ENCODE measurements around the gene ALX3.
"Not testable (repeated sequence)": the region's sequence is repeated elsewhere in the genome, so short reads cannot be mapped to it uniquely, and the experiment has no call there.

ALX3 gene

DNA sequence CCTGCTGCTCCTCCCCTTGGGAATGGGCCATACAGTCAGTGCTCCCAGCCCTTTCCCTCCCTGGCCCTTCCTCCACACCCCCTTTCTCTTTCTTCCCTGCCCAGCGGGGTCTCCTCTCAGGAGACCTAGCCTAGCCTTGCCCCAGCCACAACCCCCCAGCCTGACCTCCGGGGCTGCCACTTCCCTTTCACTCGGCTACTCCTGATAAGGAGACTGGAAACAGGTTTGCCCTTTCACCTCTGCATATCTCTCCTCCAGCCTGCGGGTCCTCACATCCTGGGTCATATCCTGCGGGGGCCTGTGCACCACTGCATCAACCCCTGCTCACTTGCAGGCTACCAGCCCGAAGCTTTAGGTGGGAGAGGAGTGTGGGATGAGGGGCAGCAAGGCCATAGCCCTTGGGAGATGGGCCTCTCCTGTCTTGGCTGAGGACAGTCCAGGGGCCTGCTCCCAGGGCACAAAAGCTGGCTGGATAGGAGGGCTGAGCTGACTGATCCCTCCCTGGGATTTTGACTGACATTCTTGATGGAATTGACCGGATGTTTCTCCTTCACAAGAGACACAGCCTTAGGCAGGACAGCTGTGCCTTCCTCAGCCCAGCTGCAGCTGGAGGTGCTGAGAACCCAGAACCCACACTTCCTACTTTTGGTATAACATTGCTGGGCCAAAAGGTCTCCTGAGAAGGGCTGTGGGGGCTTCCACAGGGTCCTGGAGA is 19.2 kb upstream of the ALX3 start:
- DNase-seq (ENCODE audit: low spot score), result no peak

DNA sequence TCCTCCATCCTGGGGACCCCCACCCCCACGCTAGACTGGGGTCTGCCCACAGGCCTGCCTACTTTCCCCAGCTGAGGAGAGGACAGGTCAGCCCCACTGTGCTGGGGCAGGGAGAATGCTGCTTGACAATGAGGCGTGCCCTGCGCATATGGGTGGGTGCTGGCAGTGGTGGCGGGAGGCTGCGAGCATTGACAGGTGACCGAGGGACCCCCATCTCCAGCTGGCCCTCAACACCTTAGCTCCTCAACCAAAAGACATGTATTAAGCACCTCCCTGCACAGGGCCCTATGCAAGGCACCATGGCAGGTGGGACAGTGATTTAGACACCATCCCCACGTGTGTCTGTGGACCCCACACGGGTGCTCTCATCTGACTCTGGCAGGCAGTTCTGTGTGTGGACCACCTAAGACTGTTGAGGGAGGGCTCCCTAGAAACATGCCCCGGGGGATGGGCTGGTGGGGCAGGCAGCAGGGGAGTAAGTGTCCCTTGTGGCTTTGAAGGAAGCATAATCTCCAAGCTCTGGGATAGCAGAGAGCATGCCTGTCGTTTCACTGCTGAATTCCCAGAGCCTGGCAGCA is 18.4 kb upstream of the ALX3 start:
- DNase-seq (ENCODE audit: low spot score), result no peak

DNA sequence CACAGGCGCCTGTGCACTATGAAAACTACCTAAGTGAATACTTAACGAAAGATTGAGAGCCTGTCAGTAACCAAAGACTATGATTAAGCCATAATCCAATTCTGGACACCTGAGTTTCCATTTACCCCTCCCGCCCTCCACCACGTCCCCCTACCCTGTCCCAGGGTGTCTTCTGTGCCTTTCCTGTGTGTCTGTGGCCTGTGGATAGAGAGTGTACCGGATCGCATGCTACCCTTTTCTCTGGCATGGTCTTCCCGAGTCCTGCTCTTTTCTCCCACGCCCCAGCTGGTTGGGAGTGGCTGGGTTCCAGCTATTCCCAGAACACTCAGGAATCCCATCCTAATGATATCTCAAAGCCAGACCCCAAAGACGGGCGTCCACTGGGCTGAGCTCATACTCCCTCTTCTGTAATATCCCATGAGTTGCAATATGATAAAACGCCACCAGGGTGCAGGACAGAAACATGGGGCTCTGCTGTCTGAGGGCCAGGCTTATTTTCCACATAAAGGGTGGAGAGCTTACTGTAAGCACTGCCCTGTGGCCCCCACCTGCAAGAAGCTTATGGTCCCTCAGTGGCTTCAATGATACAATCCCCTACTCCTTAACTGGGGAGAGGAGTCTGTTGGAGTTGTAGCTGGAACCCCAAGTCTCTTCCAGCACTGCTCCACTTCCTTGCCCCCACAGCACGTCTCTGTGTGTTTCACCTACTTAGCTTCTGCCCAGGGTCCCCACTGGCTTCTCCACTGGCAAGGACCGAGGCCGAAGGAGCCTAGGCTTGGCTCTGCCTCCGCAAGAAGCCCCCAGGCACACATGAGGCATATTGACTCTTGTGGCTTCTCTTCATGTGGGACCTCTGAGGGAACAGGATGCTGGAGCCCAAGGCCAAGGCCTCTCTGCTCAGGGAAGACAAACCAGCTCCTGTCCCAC is 17.6 kb upstream of the ALX3 start:
- DNase-seq (ENCODE audit: low spot score), result peak; percentile 63

DNA sequence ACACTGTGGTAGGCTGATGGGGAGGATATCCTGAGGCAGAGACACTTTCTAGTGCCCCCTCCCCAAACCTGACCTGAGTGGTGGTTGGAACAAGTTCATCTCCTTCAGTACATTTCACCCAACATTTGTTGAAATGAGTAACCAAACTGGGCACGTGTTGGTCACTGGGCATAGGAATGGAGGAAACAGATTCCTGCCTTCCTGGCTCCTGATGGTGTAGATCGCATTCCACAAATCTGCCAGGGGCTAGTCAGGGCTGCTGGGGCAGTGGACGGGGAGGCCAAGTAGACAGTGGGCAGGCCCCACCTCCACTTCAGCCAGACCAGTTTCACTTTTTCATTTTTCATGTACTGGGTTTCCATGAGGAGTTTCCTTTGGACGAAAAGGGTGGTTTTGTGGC is 16.5 kb upstream of the ALX3 start:
- no peak for DNase-seq (ENCODE audit: low spot score)

DNA sequence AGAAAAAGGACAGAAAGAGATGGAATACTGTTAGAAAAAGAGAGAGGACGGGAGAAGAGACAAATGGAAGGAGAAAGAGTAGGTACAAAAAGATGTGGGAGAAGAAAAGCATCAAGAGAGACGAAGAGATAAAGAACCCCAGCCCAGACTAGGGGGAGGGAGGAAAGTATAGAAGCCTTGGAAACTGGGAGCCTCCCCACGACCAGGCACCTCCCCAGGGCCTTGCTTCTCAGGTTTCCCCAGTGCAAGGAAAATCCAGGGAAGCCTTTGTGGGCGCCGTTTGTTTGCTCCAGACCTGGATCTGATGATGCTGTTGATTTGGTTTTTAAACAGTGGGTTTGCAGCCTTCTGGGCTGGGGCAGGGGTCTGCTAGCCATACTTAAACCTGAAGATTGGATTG is 15.2 kb upstream of the ALX3 start:
- DNase-seq (ENCODE audit: low spot score), result no peak

DNA sequence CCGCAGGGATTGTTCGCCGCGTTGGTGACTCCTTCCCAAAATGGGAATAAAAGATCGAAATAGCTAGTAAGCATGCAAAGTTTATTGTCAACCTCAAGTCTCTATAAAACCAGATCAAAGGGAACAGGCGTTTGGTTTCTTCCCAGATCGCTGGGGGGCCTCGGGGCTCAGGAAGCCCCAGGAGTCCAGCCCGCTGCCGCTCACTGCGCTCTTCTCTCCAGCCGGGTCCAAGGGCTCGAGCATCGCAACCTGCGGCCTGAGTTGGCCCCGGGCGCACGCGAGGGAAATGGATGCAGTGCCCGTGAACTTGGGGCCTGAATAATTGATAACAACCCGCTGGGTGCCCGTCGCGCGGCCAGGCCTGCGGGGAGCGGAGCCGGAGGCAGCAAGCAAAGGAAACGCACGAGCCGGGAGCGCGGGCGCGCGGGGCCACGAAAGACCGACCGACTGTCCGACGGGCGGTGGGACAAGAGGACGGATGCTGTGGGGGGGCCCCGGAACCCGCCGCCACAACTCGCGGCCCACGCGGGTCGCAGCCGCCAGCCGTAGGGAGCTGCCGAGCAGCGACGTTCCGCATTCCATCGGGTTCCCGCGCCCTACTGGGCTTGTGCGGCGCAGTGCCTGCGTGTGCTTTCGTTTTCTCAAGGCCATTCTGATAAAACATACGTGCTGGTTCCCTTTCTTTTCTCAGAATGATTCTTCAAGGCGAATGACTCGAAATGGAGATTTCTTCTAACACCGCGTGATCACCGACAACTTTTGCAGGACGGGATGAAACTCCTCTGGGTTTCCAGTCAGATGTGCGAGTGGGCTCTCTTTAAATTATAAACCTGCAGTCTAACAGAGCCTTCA is 14.0 kb upstream of the ALX3 start:
- DNase-seq (ENCODE audit: low spot score), result peak; percentile 63

DNA sequence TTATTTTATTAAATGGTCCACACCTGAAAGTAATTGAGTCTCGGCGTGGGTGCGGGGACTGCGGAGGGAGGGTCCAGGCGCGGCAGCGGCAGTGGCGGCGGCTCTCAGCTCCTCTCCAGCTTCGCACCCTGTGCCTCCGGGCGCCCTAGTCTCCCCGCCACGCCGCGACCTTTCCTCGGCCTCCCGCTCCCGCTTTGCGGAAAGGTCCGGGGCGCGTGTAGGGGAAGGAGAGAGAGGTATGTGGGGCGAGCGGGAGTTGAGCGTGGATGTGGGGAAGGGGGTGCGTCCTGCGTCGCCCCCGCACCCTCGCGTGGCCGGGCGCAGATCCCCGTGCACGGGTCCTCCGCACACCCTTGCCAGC is 13.4 kb upstream of the ALX3 start:
- DNase-seq (ENCODE audit: low spot score), result no peak

DNA sequence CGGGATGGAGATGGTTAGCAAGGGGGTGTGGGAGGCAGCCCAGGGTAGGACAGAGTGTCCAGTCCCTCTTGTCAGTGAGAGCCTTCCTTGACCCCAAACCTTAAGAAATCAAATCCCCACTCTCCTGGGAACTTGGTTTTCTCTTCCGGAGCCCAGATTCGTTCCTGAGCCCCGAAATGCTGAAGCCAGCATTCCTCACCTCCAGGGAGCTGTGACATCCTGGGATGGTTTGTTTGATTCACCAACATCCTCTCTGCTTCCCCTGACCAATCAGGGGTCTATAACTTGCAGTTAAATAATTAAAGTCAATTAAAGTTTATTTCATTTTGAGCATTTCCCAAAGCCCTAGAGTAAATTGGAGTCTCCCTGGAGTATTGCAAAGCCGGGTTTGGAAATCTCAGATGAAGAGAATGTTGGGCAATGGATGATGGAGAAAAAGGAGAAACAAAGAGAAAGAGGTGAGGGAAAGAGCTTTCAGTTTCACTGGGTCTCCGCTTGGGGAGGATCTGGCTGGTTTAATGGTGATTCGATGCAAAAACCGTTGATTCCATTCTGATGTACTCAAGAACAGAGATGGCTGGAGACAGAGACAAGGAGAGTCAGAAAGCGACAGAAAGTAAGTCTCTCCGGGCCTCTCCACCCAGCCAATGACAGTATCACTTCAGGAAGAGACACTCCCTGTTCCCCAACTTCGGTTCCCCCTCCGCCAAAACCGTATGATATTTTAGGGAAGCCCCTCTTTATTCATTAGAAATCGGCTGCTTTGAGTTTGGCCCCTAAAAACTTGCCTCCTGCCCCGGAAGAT is 12.8 kb upstream of the ALX3 start:
- DNase-seq (ENCODE audit: low spot score), result no peak

DNA sequence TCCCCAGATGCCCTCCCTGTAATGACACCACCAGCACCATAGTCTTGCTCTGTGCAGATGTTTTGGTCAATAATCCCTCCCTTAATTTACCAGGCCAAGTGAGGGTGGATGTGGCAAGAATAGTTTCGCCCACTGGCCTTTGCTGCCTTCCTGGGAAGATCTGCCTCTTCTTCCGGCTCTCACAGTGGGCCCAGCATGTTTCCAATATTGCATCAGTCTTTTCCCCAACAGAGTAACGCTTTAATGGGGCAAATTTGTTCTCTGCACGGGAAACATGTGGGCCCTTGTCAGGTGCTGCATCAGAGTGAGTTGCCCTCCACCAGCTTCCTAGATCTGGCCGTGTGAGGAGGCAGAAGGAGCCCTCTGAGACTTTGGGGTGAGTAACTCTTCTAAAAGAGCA is 12.0 kb upstream of the ALX3 start:
- no peak for DNase-seq (ENCODE audit: low spot score)

DNA sequence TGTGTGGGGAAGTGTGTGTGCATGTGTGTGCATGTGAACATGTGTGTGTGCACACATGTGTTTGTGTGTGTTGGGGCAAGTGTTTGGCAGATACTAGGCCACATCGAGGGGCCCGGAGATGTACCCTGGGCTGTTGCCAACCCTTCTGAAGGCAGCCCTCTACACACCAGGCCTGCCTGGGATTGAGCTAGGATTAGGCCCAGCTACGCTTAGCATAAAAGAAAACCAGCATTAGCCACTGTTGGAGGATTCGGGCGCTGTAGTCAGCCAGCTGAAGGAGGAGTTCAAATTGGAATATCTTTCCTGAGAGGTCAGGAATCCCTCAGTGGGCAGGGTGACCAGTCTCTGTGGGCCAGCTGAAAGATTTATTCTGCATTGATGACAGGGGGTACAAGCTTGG is 10.6 kb upstream of the ALX3 start:
- DNase-seq (ENCODE audit: low spot score), result no peak

DNA sequence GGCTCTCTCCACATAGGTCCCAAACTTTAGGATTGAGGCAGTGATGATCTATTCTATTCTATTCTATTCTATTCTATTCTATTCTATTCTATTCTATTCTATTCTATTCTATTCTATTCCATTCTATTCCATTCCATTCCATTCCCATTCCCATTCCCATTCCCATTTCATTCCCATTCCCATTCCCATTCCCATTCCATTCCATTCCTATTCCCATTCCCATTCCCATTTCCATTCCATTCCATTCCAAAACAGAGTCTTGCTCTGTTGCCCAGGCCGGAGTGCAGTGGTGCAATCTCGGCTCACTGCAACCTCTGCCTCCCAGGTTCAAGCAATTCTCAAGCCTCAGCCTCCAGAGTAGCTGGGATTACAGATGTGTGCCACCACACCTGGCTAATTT is 9.5 kb upstream of the ALX3 start:
- DNase-seq (ENCODE audit: low spot score), result not testable (repeated sequence)

DNA sequence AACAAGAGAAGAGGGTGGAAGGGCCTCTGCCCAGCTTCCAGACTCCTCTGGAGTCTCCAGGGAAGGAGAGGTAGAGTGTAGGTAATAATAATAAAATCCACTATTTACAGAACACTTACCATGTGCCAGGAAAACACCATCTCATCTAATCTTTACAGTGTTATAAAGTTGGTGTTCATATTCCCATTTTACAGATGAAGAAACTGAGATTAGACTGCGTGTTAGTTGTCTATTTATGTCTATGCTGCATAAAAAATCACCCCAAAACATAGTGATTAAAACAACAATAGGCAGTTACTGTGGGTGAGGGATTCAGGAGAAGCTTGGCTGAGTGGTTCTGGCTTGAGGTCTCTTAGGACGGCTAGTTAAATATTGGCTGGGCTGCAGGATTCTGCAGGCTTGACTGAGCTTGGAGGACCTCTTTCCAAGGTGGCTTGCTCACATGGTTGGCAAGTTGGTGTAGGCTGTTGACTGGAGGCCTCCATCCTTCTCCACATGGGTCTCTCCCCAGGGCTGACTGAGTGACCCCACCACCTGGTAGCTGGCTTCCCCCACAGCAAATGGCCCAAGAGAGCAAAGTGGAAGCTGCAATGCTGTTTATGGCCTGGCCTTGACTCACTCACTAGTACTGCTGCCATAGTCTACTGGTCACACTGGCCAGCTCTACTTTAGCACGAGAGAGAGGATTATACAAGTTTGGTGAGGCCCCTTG is 6.5 kb upstream of the ALX3 start:
- DNase-seq (ENCODE audit: low spot score), result no peak

DNA sequence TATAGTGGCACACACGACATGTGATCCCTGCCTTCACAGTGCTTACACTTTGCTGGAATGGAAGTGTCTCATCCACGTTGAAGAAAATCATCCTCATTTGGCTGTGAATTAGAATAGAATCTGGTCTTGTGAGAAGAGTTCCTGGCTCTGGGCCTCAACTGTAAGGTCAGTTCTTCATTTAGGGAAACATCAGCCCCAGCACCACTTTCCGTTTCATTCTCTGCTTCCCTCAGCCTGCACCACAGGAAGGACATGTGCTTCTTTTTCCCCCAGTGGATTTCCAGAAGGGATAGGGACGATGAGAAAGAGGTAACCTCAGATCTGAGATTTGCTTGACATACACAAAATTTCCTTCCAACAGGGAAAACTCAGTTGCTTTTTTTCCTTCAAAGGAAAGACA is 3.7 kb upstream of the ALX3 start:
- DNase-seq (ENCODE audit: low spot score), result no peak

DNA sequence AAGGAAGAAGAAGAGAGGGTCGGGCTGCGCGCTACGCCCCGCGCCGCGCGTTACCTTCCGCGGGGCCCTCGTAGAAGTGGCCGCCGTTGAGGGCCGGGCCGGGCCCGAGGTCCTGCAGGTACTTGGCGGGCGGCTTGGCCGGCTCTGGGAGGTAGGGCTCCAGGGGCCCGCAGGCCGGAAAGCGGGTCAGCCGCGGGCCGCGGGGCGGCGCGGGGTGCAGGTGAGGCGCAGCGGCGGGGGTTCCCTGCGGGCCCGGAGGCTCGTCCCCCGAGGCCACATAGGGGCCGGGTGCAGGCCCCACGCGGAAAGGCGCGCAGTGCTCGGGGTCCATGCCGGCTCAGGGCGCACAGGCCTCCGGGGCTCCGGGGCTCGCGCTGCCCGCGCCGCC is 196 bp downstream of the ALX3 start:
- no peak for DNase-seq (ENCODE audit: low spot score)

DNA sequence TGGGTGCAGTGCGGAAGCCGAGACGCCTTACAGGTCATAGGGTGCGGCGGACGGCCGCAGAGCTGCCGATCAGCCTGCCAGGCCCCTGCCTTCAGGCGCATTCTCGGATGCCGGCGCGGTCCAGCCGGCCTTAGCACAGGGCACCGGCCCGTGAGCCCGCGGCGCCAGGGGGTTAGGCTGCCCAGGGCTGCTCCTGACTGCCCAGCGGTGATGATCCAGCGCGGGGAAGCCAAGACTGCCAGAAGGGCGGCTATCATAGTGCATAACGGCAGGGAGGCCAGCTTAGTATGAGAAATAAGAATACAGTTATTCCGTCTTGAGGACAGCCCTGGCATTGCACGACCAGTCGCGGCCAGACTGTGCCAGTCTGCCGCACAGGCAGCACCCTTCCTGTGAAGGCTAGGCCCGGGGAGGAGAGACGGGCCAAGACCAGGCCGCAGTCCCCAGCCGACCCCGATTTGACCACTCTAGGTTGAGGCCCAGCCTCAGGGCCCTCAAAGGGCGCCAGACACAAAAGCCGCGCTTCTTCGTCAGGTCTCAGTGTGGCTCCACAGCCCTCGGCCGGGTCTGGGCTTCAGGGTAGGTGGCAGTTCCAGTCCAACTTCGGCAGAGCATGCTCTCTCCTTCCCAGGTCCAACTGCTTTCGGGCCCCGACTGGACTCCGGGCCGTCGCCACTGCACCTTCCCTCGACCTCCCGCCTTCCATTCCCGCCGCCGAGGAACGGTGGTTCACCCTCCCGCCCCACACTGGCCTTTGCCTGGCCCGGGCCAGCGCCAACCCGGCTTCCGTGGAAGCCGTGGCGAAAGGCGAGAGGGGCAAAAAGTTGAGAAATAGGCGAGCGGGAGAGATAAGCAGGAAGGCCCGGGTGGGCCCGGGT is 829 bp downstream of the ALX3 start:
- peak; percentile 71 for DNase-seq (ENCODE audit: low spot score)

DNA sequence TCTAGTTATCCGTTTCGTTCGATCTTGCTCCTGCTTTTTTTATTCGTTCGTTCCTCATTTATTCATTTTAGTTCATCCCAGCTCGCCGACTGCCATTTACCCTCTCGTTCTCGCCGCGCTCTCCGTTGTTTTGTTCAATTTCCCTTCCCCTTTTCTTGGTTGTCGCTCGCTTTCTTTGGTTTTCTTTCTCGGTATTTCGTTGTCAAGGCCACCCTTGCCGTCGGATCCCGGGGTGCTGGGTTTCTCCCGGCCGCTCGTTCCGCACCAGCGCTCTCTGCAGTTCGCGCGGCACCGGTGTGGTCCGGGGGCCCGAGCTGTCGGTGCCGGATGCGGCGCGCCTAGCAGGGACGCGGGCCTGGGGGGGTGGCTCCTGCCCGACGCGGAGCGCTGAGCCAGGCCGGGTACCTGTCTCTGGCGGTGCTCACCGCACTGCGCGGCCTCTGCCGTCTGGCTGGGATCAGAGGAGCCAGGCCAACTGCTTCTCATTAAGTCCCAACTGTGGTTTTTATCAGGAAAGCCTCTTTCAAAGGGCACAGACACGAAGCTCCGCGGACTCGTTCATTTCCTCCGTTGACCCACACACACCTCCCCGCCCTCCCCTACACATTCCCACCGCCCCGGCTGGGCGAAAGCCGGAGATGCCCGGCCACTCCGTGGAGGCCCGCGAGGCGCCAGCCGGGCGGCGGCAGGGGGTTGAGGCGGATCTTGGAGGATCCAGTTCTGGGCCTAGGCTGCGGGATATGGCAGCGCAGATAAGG is 1.6 kb downstream of the ALX3 start:
- peak; percentile 70 for DNase-seq (ENCODE audit: low spot score)

DNA sequence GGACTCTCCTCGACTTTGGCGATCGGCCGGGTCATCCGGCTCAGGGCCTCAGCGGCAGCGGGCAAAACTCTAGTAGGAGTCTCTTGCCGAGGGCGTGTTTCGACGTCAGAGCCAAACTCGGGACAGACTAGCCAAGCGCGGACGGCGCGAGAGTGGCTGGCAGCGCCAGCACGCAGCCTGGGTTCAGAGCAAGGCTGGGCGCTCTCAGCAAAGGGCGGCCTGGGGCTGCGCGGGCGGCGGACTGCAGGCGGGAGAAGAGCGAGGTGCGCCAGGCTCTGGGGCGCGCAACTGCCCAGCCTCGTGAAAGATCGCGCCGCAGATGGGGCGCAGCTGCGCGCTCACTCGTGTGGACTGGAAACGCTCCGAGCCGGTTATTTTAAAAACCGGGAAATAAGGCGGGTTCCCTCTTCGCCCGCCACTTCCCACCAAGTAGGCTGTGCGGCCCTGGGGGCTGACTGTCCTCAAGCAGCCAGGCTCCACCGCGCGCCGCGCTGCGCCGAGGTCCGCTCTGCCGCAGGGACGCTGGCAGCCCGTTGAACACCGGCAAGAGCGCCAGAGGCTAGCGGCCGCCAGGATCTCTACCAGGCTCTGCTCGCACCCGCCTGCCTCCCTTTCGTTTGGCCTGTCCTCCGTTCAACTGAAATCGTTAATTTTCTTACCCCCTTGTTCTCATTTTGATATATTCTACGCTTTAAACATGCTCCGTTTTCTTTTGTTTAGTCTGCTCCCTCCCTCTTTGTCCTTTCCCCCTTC is 2.4 kb downstream of the ALX3 start:
- peak; percentile 74 for DNase-seq (ENCODE audit: low spot score)

DNA sequence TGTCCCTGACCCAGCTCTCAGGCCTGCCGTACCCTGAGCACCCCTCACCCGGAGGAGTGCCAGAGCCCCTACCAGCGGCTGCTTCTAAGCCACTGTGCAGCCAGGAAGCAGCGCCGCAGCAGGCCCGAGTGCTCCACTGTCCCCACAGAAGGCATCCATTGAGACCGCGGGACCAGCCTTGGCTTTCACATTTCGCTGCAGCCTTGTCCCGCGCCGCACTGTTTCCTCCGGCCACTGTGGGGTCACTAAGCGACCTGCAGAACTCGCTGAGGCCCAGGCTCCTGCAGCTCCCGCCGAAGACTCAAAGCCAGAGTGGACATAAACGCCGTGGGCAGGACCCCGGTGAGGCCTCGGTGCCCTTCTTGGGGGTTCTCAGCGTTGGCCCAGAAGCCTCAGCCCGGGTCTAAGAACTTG is 3.0 kb downstream of the ALX3 start:
- peak; percentile 63 for DNase-seq (ENCODE audit: low spot score)
